GM06990 (cell line): ENCODE measurements around the gene ELMO1.

Experiments used
- DNase-seq: peaks from one replicate; pipeline ENCODE4 v3.0.0-alpha.2; 2011; ENCODE audit not compliant: insufficient read length; ENCODE audit errors: extremely low read depth
- H3K27me3 ChIP-seq: replicated peaks from 2 replicates; pipeline ENCODE4 v1.6.0; 2011; ENCODE audit warnings: low read length; ENCODE audit not compliant: control insufficient read depth, insufficient read depth
- H3K36me3 ChIP-seq: 2 replicates; pipeline ENCODE4 v1.5.1; 2011; ENCODE audit warnings: low read length; ENCODE audit not compliant: control insufficient read depth, insufficient read depth
- H3K4me3 ChIP-seq: replicated peaks from 2 replicates; pipeline ENCODE4 v1.5.1; 2011; ENCODE audit warnings: low read depth, mild to moderate bottlenecking, control low read depth, low read length
- TF ChIP-seq, protein P1 (sequence below): IDR thresholded peaks from 2 replicates; pipeline ENCODE4 v1.5.1; 2011; ENCODE audit warnings: low read length, control low read depth, mild to moderate bottlenecking, inconsistent platforms; ENCODE audit not compliant: insufficient read depth, poor library complexity, severe bottlenecking

The ELMO1 gene

DNA sequence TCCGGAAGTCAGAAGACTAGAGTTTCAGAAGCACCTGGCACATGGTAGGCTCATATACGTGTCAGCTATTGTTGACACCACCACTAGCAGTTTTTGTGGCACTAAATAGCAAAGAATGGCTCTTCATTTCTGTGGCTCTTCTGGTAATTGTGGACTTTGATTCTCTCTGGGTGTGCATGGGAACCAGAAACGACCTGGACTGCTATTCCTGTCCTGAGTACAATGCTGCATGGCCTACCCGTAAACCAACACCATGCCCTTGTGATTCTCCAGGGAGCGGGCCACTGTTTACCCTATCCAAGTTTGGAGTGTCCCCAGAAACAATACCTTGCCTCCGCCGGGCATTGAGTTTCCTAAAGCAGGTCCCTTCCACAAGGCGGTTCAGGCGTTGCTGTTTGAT, 561.4 kb downstream of the ELMO1 start:
- Histone ChIP-seq H3K4me3 (no peak overlapping the region), H3K27me3 (no peaks in the 10 kb centered on the region), H3K36me3 (peaks cover 10% of the 10 kb centered on the region)
- DNase-seq = no peak
- TF ChIP-seq, protein P1, sequence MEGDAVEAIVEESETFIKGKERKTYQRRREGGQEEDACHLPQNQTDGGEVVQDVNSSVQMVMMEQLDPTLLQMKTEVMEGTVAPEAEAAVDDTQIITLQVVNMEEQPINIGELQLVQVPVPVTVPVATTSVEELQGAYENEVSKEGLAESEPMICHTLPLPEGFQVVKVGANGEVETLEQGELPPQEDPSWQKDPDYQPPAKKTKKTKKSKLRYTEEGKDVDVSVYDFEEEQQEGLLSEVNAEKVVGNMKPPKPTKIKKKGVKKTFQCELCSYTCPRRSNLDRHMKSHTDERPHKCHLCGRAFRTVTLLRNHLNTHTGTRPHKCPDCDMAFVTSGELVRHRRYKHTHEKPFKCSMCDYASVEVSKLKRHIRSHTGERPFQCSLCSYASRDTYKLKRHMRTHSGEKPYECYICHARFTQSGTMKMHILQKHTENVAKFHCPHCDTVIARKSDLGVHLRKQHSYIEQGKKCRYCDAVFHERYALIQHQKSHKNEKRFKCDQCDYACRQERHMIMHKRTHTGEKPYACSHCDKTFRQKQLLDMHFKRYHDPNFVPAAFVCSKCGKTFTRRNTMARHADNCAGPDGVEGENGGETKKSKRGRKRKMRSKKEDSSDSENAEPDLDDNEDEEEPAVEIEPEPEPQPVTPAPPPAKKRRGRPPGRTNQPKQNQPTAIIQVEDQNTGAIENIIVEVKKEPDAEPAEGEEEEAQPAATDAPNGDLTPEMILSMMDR = no peak

DNA sequence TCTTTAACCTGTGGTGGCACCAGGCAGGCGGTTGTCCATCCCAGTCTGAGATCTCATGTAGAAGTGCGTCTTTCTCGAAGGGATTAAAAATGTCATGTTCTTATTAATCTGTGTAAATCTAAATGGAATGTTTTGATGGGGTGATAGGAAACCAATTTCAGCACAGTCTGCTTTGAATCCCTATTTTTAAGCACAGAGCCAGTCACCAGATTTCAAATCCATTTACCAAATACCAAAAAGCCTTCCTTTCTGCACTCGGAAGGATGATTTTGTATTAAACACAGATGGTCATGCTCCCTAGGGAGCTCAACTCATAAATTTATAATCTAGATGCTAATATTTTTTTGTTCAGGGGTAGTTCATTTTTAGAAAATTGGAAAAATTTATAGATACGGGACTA, 563.8 kb downstream of the ELMO1 start:
- Histone ChIP-seq H3K4me3 (no peak overlapping the region), H3K27me3 (no peaks in the 10 kb centered on the region), H3K36me3 (peaks cover 12% of the 10 kb centered on the region)
- no peak for DNase-seq
- TF ChIP-seq, protein P1 = no peak

DNA sequence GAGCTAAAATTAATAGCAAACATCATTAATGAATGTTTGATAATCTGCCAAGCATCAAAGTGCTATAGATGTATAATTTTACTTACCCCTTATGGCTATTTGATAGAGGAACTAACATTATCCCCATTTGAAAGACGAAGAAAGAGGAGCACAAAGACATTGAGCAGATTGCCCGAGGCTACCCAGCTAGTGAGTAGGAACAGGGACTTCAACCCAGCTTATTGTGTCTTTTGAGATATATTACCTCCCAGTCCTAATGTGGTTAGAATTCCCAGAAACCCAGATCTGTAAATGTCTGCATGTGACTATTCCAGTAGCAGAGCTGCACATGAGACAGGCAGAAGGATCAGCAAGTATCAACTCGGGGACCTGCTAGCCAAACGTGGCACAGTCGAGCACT, 564.3 kb downstream of the ELMO1 start:
- no peaks in the 10 kb centered on the region for H3K27me3 ChIP-seq

DNA sequence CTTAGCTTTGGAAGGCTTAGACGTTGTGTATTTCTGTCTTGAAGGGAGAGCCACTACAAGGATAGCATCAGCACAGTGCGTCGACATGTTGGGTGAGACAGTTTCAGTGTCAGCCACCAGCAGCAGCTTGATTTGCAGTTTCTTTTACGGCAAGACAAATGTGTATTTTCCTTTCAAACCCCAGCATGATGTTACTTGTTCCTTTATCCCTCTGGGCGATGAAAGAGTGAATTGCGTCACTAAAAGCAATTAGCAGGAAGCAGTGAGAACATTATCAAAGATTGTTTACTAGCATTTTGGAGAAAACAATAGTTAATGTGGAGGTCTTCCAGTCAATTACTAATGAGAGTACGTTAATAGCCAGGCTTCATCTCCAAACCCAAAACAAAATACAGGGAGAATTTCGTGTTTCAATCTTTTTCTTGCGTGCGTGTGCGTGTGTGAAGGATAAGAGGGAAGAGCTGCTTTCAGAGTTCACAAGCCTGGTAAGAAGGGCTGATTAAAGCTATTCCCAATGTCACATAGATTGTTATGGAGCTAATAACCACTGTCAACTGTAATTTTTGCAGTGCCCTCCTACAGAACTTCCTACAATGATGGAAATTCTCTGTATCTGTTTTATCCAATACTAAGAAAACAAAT, 567.3 kb downstream of the ELMO1 start:
- no peak overlapping the region for H3K4me3 ChIP-seq
- TF ChIP-seq, protein P1 = no peak
- H3K27me3 ChIP-seq = no peaks in the 10 kb centered on the region
- no peak for DNase-seq
- H3K36me3 ChIP-seq = peaks cover 8% of the 10 kb centered on the region

More for the DNA sequence above, 564.3 kb downstream of the ELMO1 start:
- Histone ChIP-seq H3K36me3 (peaks cover 12% of the 10 kb centered on the region), H3K4me3 (no peak overlapping the region)
- DNase-seq = no peak
- TF ChIP-seq, protein P1 = no peak

DNA sequence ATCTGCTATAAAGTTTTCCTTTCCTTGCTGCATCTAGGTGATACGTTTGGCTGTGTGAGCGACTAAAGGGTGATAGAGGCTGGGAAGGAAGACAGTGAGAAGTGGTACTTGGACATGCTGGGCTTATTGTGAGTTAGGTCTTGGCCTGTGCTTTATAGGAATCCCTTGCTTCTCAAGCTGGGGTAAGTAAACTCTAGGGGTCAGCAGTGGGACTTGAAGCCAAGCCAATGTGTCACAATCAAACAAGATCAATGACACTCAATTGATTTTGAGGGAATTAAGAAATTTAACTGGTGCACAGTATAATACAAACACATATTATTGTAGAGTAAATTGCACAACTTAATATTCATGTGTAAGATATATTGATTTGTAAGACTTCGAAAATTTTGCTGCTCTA, 568.6 kb downstream of the ELMO1 start:
- DNase-seq = no peak
- TF ChIP-seq, protein P1 = no peak
- H3K4me3 ChIP-seq = no peak overlapping the region
- peaks cover 12% of the 10 kb centered on the region for H3K36me3 ChIP-seq
- H3K27me3 ChIP-seq = no peaks in the 10 kb centered on the region

DNA sequence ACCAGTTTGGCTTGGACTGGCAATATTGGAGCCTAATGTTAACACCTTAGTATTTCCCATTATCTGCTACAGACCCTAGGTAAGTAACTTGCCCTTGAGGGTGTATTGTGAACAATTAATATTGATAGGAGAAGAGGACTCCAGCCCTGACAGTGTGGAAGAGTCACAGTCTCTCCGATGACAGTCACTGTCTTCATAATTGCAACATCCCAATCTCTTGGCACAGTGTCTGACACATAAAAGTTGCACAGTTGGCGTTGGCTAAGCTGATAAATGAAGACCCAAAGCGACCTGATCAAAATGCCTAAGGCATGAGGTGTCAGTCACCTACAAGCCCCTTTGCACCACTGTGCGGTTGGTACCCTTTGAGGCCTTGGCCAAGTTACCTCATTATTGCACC, 569.6 kb downstream of the ELMO1 start:
- no peak for DNase-seq
- H3K27me3 ChIP-seq = no peaks in the 10 kb centered on the region
- TF ChIP-seq, protein P1 = no peak
- peaks cover 12% of the 10 kb centered on the region for H3K36me3 ChIP-seq
- no peak overlapping the region for H3K4me3 ChIP-seq
